Liver (tissue), 9 donors: ENCODE results near the gene BICDL1. TPM values are rescaled to one million over a fixed set of nuclear protein-coding genes. Genes with fewer than 3 reads are reported as not detected.

Experiments used
- DNase-seq: peaks from one replicate; pipeline ENCODE4 v3.0.0-alpha.2; 2017; ENCODE audit warnings: low spot score
- H3K27ac ChIP-seq, 2 donors: one replicate each; pipeline ENCODE4 v1.7.0; 2013; ENCODE audit warnings: inconsistent platforms in 2 of 2, low read length in 2 of 2, control low read depth in 1 of 2, low read depth in 1 of 2, mild to moderate bottlenecking in 1 of 2
- H3K27me3 ChIP-seq, 4 donors: one replicate each; pipeline versions ENCODE4 v1.6.1 to v1.7.0; 2013; ENCODE audit warnings: low read length in 3 of 4, inconsistent platforms in 1 of 4, mild to moderate bottlenecking in 1 of 4, moderate library complexity in 1 of 4; ENCODE audit not compliant: control insufficient read depth in 4 of 4, insufficient read depth in 4 of 4
- H3K36me3 ChIP-seq, 4 donors: one replicate each; pipeline versions ENCODE4 v1.6.1 to v1.7.0; 2013; ENCODE audit warnings: low read length in 3 of 4, mild to moderate bottlenecking in 3 of 4, low read depth in 1 of 4, moderate library complexity in 1 of 4; ENCODE audit not compliant: control insufficient read depth in 4 of 4, insufficient read depth in 3 of 4
- H3K4me1 ChIP-seq, 4 donors: one replicate each; pipeline versions ENCODE4 v1.6.1 to v1.7.0; 2013; ENCODE audit warnings: low read length in 3 of 4, mild to moderate bottlenecking in 3 of 4, moderate library complexity in 1 of 4; ENCODE audit not compliant: control insufficient read depth in 4 of 4, insufficient read depth in 4 of 4
- H3K4me3 ChIP-seq, 3 donors: one replicate each; pipeline versions ENCODE4 v1.6.1 to v1.7.0; 2013; ENCODE audit warnings: low read length in 3 of 3, control low read depth in 1 of 3, low read depth in 1 of 3, mild to moderate bottlenecking in 1 of 3
- H3K9ac ChIP-seq, 2 donors: one replicate each; pipeline ENCODE4 v1.7.0; 2013; ENCODE audit warnings: low read length in 2 of 2, mild to moderate bottlenecking in 2 of 2, moderate library complexity in 2 of 2, control low read depth in 1 of 2, low read depth in 1 of 2
- H3K9me3 ChIP-seq, 4 donors: one replicate each; pipeline versions ENCODE4 v1.6.1 to v1.7.0; 2013; ENCODE audit warnings: low read length in 3 of 4; ENCODE audit not compliant: control insufficient read depth in 4 of 4
- ATF3 ChIP-seq: IDR thresholded peaks from 2 replicates; pipeline ENCODE4 v1.6.1; 2016; ENCODE audit warnings: antibody characterized with exemption
- EGR1 ChIP-seq, 2 donors: IDR thresholded peaks; 2 replicates each; pipeline ENCODE4 v1.6.1; 2016 to 2018; ENCODE audit warnings: antibody characterized with exemption in 2 of 2, low read depth in 2 of 2
- FOXA2 ChIP-seq: IDR thresholded peaks from 2 replicates; pipeline ENCODE4 v1.6.1; 2016; ENCODE audit warnings: antibody characterized with exemption
- GABPA ChIP-seq, 2 donors: IDR thresholded peaks in 1 of 2; conservative IDR thresholded peaks in 1 of 2; 2 replicates each; pipeline ENCODE4 v1.6.1; 2016; ENCODE audit warnings: antibody characterized with exemption in 2 of 2, mild to moderate bottlenecking in 1 of 2, moderate library complexity in 1 of 2
- HNF4A ChIP-seq, 2 donors: conservative IDR thresholded peaks; 2 replicates each; pipeline ENCODE4 v1.6.1; 2016; ENCODE audit warnings: antibody characterized with exemption in 2 of 2, mild to moderate bottlenecking in 2 of 2
- HNF4G ChIP-seq: IDR thresholded peaks from 2 replicates; pipeline ENCODE4 v1.6.1; 2016; ENCODE audit warnings: antibody characterized with exemption
- JUND ChIP-seq, 2 donors: IDR thresholded peaks; 2 replicates each; pipeline ENCODE4 v1.6.1; 2016; ENCODE audit warnings: antibody characterized with exemption in 2 of 2
- MAX ChIP-seq: IDR thresholded peaks from 2 replicates; pipeline ENCODE4 v1.6.1; 2016; ENCODE audit warnings: antibody characterized with exemption
- NR2F2 ChIP-seq: IDR thresholded peaks from 2 replicates; pipeline ENCODE4 v1.6.1; 2016; ENCODE audit warnings: antibody characterized with exemption
- RAD21 ChIP-seq, 2 donors: IDR thresholded peaks; 2 replicates each; pipeline ENCODE4 v1.6.1; 2016; ENCODE audit warnings: antibody characterized with exemption in 2 of 2, mild to moderate bottlenecking in 2 of 2
- REST ChIP-seq: IDR thresholded peaks from 2 replicates; pipeline ENCODE4 v1.6.1; 2016; ENCODE audit warnings: antibody characterized with exemption, mild to moderate bottlenecking
- RXRA ChIP-seq, 2 donors: IDR thresholded peaks; 2 replicates each; pipeline ENCODE4 v1.6.1; 2017 to 2018; ENCODE audit warnings: antibody characterized with exemption in 2 of 2, mild to moderate bottlenecking in 1 of 2
- SP1 ChIP-seq: IDR thresholded peaks from 2 replicates; pipeline ENCODE4 v1.6.1; 2018; ENCODE audit warnings: antibody characterized with exemption, mild to moderate bottlenecking
- WGBS: extraction: QIAGEN DNeasy Blood & Tissue Kit; methylation state at CpG from one replicate; pipeline ENCODE4 v1.1.7; 2013; 5-methylcytosine and 5-hydroxymethylcytosine counted together
- polyA plus RNA-seq, 2 donors: library from polyadenylated mRNA; stranded (reverse) in 1 of 2; unstranded in 1 of 2; fragments of 200-250 nt in 1 of 2; fragments of >200 nt in 1 of 2; fragmentation: Nextera tagmentation in 1 of 2; extraction: Ambion mirVana in 1 of 2; gene quantifications; one replicate each; pipeline versions ENCODE4 v1.2.1 to v1.2.3, GENCODE V29; 2013 to 2015
- total RNA-seq, 2 donors: library from RNA; depleted of rRNA; stranded (reverse); fragments of >200 nt; gene quantifications; one replicate each; pipeline ENCODE4 v1.2.3, GENCODE V29; 2014
- donor health status: healthy.
- donor health status: healthy.
- donor health status: healthy.
- donor health status: healthy.
- donor health status: healthy.

BICDL1 gene
- total and polyA plus RNA-seq, 4 donors, result 0.65 to 3.8 (median 2.3) TPM

- no peaks in the 10 kb centered on the region for H3K9me3 ChIP-seq
- no peak for DNase-seq
- no peak overlapping the region for H3K27ac ChIP-seq
- no peak overlapping the region for H3K4me3 ChIP-seq
- no peaks in the 10 kb centered on the region for H3K4me1 ChIP-seq
- WGBS, result 86% methylated on average over 5 of the region's 5 CpGs
- H3K27me3 ChIP-seq, result no peaks in the 10 kb centered on the region
- no peaks in the 10 kb centered on the region for H3K36me3 ChIP-seq
- no peak overlapping the region for H3K9ac ChIP-seq
- TF ChIP-seq MAX, result no peak
- TF ChIP-seq SP1, result no peak
- no peak for TF ChIP-seq GABPA (IDR thresholded peaks at IDR 0.05 in 1 of 2, conservative IDR thresholded peaks at IDR 0.05 in 1 of 2)
- no peak for TF ChIP-seq FOXA2
- no peak for TF ChIP-seq REST
- no peak for TF ChIP-seq RAD21 (IDR thresholded peaks at IDR 0.05)
- no peak for TF ChIP-seq HNF4A (conservative IDR thresholded peaks at IDR 0.05)
- TF ChIP-seq EGR1 (IDR thresholded peaks at IDR 0.05; ENCODE audit: low read depth in 2 of 2), result no peak
Measured at GRCh38 chr12:120010661-120011230, 21.7 kb downstream of the BICDL1 start.

DNA sequence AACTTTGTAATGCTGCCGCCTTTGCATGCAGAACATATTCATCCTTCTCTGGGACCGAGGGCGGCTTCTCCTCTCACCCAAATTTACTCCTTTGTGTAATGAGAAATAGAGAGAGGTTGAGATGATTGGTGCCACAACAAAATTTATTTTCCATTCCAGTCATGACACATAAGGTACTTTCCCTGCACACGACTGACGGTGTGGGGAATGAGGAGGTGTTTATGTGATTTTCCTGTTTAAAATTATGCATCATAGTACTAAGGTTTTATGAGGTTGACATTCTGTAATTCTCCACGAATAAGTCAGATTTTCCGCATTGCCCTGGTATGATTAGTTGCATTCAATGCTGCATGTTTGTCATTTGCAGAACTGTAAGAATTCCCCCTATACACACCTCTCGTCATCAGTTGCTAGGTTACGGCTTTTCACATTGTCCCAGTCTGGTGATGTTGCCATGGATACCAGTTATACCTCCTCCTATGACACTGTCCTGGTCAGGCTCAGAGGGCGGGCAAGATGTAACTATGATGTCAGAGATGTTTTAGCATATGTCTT lies 23.1 kb downstream of the BICDL1 start:
- DNase-seq, result no peak
- Histone ChIP-seq H3K4me3 (no peak overlapping the region), H3K9ac (no peak overlapping the region), H3K9me3 (peaks cover 0 to 1% (median 0%) of the 10 kb centered on the region in 4 donors), H3K27ac (no peak overlapping the region), H3K27me3 (no peaks in the 10 kb centered on the region), H3K36me3 (no peaks in the 10 kb centered on the region), H3K4me1 (no peaks in the 10 kb centered on the region)
- 86% methylated on average over 10 of the region's 10 CpGs for WGBS
- TF ChIP-seq ATF3 (no peak), RAD21 (IDR thresholded peaks at IDR 0.05) (no peak), JUND (IDR thresholded peaks at IDR 0.05) (no peak), EGR1 (IDR thresholded peaks at IDR 0.05; ENCODE audit: low read depth in 2 of 2) (no peak), REST (no peak), SP1 (no peak), RXRA (IDR thresholded peaks at IDR 0.05) (no peak), NR2F2 (no peak), FOXA2 (no peak), HNF4G (no peak), HNF4A (conservative IDR thresholded peaks at IDR 0.05) (no peak)
